Activated CD4-positive, alpha-beta T cell treated with anti-CD3 and anti-CD28 coated beads, Interleukin-2, amount 50 U/mL, for 48 hours (primary cell): ENCODE results near the gene UNC5CL.
A peak's percentile ranks its signal among the peaks of the same experiment; 100 is the strongest.

Experiments used
- DNase-seq, 2 experiments: peaks; one replicate each; pipeline ENCODE4 v3.0.0-alpha.2; 2020

The UNC5CL gene

GRCh38 chr6:41002168-41002567 is 36.9 kb downstream of the UNC5CL start:
- DNase-seq = no peak

GRCh38 chr6:41000248-41000647 is 38.8 kb downstream of the UNC5CL start:
- DNase-seq = no peak

DNA sequence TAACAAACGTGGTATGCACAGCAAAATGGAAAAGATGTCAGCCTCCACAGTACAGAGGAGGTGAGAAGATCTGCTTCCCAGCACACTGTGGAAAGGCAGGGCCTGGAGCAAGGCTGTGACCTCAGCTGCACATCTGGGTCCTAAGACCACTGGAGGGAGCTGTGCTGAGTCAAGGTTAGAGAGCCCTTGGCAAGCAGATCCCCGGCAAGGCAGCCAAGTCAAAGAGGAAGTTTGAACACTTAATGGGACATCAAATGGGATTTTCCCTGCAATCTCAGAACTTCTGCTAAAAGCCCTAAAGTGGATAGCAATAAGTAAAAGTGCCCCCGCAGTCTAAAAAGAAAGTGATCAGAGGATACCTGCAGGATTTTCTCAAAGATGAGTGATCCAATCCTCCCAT is 39.5 kb downstream of the UNC5CL start:
- peak; percentile 4 to 6 for DNase-seq

DNA sequence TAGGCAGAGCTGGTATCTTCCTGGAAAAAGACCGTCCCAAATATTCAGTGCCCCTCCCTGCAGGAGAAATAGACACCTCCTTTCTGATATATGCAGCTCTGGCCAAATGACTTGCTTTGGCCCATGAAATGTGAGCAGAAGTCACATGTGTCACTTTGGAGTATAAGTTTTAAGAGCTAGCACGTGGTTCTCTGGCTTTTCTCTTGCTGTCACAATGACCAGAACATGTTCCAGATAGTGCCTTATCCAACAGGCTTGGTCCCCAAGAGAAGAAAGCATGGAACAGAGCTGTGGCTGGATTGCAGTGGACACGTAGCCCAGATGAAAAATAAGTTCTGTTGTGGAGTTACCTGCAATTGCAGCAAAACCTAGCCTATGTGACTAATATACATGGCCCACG is 40.4 kb downstream of the UNC5CL start:
- DNase-seq = no peak

DNA sequence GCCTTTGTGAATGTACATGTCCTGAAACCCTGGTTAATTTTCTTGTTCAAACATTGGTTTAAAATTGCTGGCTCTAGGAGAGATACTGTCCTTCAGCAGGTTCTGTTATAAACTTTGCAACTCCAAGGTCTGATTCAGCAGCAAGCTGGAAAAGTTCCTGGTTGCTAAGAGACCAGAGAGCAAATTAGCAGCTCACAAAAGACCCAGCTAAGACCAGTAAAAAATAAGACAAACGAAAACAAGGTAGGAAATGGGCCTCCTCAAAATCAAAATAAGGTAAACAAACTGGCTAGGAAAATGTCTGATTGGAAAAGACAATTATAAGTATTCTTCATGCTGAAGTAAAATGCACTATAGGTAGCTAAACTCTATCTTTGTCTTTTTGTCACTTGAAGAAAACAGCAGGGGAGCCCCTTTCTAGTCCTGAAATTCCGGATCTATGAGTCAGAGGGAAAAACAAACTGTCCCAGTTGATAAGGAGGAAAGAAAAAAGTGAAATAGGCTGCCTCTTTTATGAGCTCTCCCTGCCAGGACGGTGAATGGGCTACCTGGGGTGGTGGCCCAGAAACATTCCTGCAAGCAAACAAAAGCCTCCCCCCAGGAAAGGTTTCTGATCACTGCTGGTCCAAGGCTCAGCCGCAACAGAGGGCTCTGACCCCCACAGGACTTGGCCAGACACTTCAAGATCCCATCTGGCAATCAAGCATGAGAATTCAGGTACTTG is 41.6 kb downstream of the UNC5CL start:
- DNase-seq = no peak

- DNase-seq = no peak
Observed at GRCh38 chr6:40996591-40997233, 42.3 kb downstream of the UNC5CL start.

GRCh38 chr6:40992746-40993145 is 46.3 kb downstream of the UNC5CL start:
- no peak for DNase-seq

GRCh38 chr6:40990301-40990700 is 48.7 kb downstream of the UNC5CL start:
- DNase-seq = no peak

- DNase-seq = no peak
Observed at GRCh38 chr6:40989204-40990169, 49.5 kb downstream of the UNC5CL start.

GRCh38 chr6:40988634-40989033 is 50.4 kb downstream of the UNC5CL start:
- DNase-seq = no peak

- no peak for DNase-seq
Observed at GRCh38 chr6:40986921-40987819, 51.9 kb downstream of the UNC5CL start.

DNA sequence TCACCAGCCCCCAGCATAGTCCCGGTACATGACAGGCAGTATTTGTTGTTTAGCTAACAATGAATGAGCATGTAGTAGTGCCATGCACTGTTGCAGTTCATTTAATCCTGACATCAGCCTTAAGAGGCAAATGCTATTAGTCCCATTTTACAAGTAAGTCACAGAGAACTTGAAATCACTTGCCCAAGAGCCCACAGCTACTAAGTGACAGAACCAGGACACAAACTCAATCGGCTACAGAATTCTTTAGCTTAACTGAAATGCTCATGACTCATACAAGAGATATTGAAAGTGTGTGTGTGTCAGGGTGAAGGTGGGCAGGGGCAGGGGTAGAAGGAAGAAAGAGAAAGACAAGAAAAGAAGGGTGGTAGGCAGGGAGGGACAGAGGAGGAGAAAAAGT is 52.7 kb downstream of the UNC5CL start:
- no peak for DNase-seq

- DNase-seq = no peak
Observed at GRCh38 chr6:40983752-40984151, 55.3 kb downstream of the UNC5CL start.

- no peak for DNase-seq
Observed at GRCh38 chr6:40982917-40983316, 56.1 kb downstream of the UNC5CL start.

GRCh38 chr6:40978687-40979289 is 60.2 kb downstream of the UNC5CL start:
- no peak for DNase-seq

DNA sequence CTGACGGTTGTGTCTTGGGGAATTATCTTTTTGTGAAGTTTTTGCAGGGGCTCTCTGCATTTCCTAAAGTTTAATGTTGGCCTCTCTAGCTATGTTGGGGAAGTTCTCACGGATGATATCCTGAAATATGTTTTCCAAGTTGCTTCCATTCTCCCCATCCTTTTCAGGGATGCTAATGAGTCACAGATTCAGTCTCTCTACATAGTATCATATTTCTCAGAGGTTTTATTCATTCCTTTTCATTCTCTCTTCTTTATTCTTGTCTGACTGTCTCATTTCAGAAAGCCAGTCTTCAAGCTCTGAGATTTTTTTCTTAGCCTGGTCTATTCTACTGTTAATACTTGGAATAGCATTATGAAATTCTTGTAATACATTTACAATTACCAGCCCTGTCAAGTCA is 61.3 kb downstream of the UNC5CL start:
- no peak for DNase-seq

DNA sequence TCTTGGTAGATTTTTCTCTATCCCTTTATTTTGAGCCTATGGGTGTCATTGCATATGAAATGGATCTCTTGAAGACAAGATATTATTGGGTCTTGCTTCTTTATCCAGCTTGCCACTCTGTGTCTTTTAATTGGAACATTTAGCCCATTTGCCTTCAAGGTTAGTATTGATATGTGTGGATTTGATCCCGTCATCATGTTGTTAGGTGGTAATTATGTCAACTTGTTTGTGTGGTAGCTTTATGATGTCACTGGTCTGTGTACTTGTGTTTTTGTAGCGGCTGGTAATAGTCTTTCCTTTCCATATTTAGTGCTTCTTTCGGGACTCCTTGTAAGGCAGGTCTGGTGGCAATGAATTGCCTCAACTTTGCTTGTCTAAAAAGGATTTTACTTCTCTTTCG is 61.9 kb downstream of the UNC5CL start:
- no peak for DNase-seq
